ENCODE results near the gene ITPRID2.

ITPRID2 gene

GRCh38 chr2:181891258-181891965 lies at the start of gene ITPRID2:
Gene ITPRID2, plus strand, starts transcription at chr2:181891730. Its CDS starts 337 bp downstream, at chr2:181892067.
- DNase-seq = no peak

DNA sequence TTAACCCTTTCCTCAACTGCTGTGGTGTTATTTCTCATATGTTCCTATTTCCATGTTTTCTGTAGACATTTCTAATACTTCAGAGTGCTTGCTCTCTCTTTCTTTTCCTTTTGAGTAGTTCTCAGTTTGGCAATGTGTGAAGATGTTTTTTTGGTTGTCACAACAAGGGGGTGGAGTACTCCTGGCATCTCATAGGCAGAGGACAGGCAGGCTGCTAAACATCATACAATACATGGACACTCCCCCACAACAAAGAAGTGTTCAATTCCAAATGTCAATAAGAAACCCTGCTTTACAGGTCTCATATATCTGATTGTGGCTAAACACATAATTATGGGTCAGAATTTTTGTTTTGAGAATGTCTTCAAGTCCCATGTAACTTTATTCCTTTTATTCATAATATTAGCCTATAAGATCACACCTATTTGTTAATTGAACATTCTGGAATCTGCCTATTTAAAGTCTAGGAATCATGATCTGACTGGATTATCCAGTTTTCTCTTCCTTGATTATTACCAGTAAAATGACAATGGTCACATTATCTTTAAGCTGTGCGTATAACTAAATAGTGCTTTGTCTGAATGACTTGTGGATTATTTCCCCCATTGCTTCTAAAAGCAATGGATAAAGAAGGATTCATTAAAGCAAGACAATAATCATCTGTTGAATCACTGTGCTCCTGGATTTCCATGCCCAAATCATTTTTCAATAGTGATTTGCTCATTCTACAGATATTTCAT lies 46.8 kb upstream of the ITPRID2 start:
- DNase-seq = no peak

GRCh38 chr2:181846399-181847197 lies 44.9 kb upstream of the ITPRID2 start:
- DNase-seq = no peak

DNA sequence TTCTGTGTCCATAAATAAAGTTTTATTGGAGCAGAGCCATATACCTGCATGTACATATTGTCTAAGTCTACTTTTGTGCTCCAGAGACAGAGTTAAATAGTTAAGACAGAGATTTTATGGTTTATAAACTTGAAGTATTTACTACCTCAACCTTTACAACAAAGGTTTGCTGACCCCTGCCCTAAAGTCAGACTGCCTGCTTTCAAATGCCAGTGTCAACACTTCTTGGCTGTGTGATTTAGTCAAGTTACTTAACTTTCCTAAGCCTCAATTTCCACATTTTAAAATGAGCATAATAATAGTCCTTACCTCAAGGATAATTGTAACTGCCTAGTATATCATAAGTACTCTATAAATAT lies 44.4 kb upstream of the ITPRID2 start:
- no peak for DNase-seq

DNA sequence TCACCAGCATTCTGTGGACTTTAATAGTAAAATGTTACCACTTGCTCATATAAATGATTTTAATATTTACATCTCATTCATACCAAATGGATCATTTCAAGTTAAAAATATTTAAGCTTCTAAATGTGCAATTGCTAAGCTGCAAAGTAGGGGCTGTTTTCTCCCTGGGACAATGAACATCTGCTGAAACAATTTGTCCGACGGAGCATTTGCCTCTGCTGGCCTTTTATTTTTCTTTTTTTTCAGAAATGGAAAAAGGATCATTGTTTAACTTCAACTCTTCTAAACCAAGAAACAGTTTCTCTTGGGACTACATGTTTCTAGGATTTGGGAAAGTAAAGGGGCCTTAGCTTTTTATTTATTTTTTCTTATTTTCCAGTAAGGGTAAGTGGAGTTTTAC lies 43.8 kb upstream of the ITPRID2 start:
- no peak for DNase-seq

DNA sequence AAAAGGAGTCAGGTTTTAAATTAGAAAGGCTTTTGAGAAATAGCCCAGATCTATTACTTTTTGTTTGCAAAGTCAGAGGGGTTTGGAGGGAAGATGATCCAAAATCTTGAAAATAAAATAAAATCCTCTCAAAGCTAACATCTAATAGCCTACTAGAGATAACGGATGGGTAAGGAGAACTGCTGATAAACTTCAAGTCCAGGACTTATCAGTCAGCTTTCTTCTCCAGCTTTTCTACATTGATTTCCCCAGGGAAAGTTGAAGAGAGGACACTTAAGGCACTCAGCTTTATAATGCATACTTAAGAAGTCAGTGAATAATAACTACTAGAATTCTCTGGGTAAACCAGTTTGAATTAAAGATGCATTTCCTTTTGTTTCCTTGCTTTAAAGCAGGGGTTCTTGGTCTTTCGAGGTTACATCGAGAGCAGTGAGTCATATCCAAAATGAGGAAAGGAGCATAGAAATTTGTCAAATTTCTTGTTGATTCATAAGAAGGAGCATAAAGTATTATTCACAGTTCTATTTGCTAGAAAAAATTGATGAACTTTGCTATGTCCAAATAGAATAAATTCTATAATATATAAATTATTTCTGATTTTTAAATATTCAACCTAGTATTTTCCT lies 43.2 kb upstream of the ITPRID2 start:
- DNase-seq = no peak

DNA sequence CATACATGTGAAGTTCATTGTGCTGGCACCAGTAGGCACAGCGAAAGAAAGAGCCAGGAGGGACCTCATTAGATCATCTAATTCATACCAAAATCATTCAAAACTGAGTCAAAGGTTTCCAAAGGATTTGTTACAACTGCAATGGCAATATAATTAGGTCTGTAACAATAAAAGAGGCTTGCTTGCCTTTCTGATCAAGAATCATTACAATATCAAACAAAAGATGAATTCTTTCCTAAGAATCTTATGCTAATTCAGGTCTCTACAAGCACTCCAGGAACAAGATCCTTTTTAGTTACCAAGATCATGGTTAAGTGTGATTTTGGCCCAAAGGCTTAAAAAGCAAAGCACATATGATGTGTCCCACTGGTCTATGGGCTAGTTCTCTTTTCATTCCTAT lies 41.9 kb upstream of the ITPRID2 start:
- no peak for DNase-seq

DNA sequence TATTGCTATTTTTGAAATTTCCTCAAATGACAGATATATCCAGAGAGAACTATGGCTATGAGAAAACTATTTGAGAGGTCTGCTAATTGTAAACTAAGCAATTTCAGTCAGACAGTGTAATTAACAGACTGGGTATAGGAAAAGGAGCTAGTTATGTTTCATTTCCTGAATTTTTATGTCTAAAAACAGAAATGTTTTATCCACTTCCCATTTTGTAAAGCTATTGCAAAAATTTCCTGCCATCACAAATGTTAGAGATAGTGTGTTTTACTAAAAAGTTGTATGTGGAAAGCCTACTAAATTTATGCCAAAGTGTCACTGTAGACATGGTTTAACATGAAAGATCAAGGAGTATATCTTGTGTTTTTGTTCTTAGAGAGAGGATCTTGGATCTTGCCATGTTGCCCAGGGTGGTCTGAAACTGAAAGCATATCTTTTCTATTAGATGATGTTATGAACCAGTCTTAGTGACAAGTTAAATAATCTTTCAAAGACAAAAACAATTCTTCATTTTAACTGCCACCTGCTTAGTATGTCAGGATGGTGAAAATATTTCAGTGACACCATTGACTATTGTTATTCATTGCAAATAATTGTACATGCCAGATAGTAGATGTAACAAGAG lies 40.5 kb upstream of the ITPRID2 start:
- DNase-seq = no peak

DNA sequence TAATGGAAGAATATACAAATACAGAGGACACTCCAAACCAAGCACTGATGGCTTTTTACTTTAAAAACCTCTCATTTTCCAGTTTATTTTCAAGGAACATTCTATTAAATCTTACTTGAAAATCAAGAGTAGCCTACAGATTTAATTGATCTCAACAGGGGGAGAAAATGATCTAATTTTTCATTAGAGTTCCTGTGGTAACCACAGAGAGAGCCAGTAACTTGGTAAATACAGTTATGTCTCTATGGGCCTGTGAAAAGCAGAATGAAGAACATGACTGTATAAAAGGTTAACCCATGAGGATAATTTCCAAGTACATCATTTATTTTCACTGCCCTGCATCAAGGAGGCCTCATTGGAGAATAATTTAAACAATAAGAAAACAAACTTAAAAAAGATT lies 39.8 kb upstream of the ITPRID2 start:
- DNase-seq = no peak

DNA sequence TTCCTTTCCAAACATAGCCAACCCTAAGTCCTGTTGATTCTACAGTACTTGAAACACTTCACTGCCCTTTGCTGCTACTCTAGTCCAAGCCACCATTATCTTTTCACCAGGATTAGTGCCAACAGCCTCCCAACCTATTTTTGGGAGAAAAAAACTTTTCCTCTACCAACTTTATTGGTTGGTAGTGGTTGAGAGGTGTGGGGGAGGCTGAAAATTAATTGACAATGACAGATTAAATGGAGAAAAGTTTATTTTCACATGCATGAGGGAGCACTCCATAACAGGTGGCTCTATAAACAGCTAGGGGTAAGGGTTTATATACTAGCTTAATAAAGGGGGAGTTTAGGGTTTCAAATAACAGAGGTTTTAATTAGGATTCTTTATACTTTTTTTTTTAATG lies 37.8 kb upstream of the ITPRID2 start:
- DNase-seq = no peak

- DNase-seq = no peak
Measured at GRCh38 chr2:181857483-181857882, 34.0 kb upstream of the ITPRID2 start.

DNA sequence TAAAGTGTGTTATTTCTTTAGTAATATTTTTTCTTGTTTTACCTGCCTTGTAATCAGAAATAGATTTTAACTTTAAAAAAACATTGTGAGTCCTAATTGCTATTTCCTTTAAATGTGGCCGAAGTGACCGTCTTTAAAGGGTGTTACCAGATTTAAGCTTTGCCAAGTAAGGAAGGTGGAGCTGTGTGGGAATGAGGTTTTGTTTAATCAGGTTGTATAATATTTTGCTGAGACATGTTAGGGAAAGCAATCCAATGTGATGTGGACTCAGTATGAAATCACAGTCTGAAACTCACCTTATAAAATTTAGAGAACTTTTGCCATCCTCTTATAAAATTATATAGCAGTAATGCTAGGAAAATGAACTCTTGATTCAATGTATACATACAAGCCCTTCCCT lies 32.9 kb upstream of the ITPRID2 start:
- DNase-seq = no peak

DNA sequence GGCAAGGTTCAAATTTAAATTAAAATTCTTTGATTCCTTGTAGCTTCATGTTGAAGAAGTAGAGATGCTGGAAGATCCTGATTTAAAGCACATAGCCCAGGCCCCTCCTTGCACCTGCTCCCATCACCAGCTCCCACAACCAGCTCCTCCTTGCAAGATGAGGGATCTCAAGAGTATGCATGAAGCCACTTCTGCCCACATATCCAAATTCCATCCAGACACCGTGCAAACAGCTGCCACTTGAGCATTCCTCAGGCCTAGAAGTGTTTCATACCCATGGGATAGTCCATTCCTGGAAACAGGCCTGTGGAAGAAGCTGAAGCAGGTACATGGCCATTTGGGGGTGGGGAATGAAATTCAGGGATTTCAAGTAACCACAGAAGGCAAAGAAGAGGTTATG lies 32.4 kb upstream of the ITPRID2 start:
- DNase-seq = no peak

- DNase-seq = no peak
Measured at GRCh38 chr2:181859803-181860202, 31.7 kb upstream of the ITPRID2 start.

GRCh38 chr2:181861379-181861778 lies 30.2 kb upstream of the ITPRID2 start:
- no peak for DNase-seq

DNA sequence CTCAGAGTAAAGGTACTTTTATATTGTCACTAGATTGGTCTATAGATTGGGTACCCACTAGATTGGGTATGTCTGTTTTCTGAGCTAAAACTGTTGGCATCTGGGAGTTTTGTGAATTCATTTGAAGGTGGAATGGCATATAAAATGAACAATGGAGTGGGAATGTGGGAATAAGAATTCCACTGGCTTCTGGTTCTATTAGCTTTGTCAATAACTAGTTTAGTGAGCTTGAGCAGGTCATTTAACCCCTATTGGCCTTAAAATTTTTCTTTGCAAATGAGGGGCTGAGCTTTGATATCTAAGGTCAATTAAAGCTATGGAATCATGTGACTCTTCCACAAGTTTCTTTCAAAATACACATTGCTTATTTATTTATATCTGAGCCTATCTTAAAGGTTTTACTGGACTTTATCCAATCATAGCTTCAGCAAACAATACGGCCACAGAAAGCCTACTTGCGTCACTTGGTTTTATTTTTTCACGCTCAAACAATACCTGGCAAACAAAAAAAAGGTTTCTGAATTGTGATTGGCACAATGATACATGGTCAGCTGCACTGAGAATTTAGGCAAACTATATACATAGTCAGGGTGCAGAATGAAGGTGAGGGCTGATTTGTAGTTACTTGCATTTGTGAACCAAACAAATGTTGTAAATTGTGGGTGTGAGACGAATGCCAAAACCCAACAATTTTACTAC lies 28.8 kb upstream of the ITPRID2 start:
- no peak for DNase-seq

DNA sequence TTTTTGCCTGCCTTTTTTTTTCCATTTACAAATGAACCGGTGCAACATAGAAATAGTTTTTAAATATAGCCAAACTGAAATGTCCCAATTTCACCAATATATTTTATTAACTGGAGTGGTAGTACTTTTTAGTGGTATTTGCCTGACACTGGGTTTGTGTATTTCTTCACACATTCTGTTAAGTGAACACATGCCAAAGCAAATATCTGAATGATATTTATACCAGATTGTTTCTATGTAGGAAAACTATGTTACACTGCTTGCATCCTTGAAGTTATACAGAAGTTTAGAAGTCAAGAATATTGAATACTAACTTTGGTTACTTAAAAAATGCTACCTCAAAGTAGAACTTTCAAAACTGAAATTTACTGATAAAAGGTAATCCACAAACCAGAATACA lies 19.4 kb upstream of the ITPRID2 start:
- DNase-seq = no peak

GRCh38 chr2:181876614-181877063 lies 14.9 kb upstream of the ITPRID2 start:
- DNase-seq = no peak

DNA sequence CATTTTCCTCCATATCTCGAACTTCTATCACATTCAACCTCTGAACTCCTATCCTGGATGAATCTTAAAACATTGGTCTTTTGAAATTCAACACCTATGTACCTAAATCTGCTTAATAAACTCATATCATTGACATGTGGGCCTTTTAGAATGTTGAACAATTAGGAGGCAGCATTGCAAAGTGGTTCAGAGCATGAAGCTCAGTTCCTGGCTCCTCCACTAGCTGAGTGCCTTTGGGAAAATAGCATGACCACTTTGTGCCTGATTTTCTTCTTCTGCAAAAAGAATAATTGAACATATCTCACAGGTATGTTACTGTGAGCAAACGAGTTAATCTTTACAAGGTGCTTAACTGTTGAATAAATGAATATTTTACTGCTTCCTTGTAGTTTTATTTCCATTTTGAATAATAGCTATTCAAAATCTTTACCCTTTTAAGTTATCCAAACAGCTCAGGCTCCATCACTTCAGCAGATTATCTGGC lies 14.3 kb upstream of the ITPRID2 start:
- DNase-seq = no peak

DNA sequence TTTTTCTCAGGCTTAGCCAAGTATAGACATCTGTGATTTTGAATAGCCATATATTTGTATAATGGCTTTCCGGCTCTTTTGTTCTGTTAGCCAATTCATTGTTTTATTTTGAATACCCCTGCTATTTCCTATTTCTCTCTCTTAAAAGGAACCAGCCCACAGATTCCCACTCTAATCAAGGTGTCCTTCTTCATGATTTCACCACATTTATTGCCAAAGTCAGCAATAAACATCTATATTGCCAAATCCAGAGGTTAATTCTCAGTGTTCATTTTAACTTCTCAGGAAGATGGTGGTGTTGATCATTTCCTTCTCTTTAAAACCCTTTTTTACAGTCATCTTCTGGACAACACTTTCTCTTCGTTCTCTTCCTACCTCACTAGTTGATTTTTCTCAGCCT lies 13.1 kb upstream of the ITPRID2 start:
- DNase-seq = no peak

- no peak for DNase-seq
Measured at GRCh38 chr2:181879295-181879694, 12.2 kb upstream of the ITPRID2 start.
